IMR-90 (cell line): ENCODE measurements around the gene PRKAG2. TPM values are rescaled to one million over a fixed set of nuclear protein-coding genes. Genes with fewer than 3 reads are reported as not detected.

ENCODE experiments used
- ATAC-seq: fragments of 200-7000 bp; cut with Tn5 transposase; 2 replicates; pipeline ENCODE4 v1.9.1; 2020; ENCODE audit warnings: low read depth, mild to moderate bottlenecking, moderate library complexity
- BruUV-seq: library from RNA; stranded (reverse); fragments of 400-500 nt; replicated peaks from 2 replicates; lab custom pipeline; 2021; lab: Mats Ljungman, UMichigan
- CTCF ChIA-PET: fragments of 300-600 bp; formaldehyde crosslinking; extraction: SDS; loops from one replicate; lab custom pipeline; 2021; ENCODE audit warnings: antibody characterized with exemption; lab: Yijun Ruan, JAX
- POLR2A ChIA-PET: fragments of 300-600 bp; sonication (Branson Sonifier 250); formaldehyde crosslinking; loops from one replicate; lab custom pipeline; 2022; ENCODE audit warnings: antibody characterized with exemption; ENCODE audit not compliant: unreplicated experiment; lab: Charles Lee
- DNase-seq: peaks from one replicate; pipeline ENCODE4 v3.0.0; 2013
- H2AFZ ChIP-seq: replicated peaks from 2 replicates; pipeline ENCODE3; 2013; ENCODE audit warnings: low read length, mild to moderate bottlenecking; ENCODE audit not compliant: poor library complexity
- H2AK5ac ChIP-seq: 2 replicates; pipeline ENCODE4 v1.6.1; 2013; ENCODE audit warnings: low read depth, low read length, inconsistent platforms
- H2AK9ac ChIP-seq: replicated peaks from 2 replicates; pipeline ENCODE3; 2013; ENCODE audit warnings: mild to moderate bottlenecking, low read depth, low read length, moderate library complexity; ENCODE audit not compliant: poor library complexity
- H2BK120ac ChIP-seq: 2 replicates; pipeline ENCODE4 v1.6.1; 2013; ENCODE audit warnings: low read depth, low read length, inconsistent platforms
- H2BK15ac ChIP-seq: 3 replicates; pipeline ENCODE4 v1.6.1; 2013; ENCODE audit warnings: low read depth, low read length, inconsistent platforms
- H2BK20ac ChIP-seq: 2 replicates; pipeline ENCODE4 v1.6.1; 2013; ENCODE audit warnings: low read depth, mild to moderate bottlenecking, inconsistent platforms, low read length, moderate library complexity
- H2BK5ac ChIP-seq: 2 replicates; pipeline ENCODE4 v1.6.1; 2013; ENCODE audit warnings: mild to moderate bottlenecking, low read depth, low read length, inconsistent platforms; ENCODE audit not compliant: poor library complexity, severe bottlenecking
- H3K14ac ChIP-seq: replicated peaks from 2 replicates; pipeline ENCODE4 v1.6.1; 2013; ENCODE audit warnings: low read depth, low read length, inconsistent platforms
- H3K18ac ChIP-seq: 2 replicates; pipeline ENCODE4 v1.6.1; 2013; ENCODE audit warnings: low read depth, low read length, control low read depth
- H3K23ac ChIP-seq: 2 replicates; pipeline ENCODE4 v1.6.1; 2013; ENCODE audit warnings: low read depth, low read length, inconsistent platforms
- H3K27ac ChIP-seq: 2 replicates; pipeline ENCODE4 v1.5.1; 2013; ENCODE audit warnings: mild to moderate bottlenecking, control low read depth, low read length; ENCODE audit not compliant: insufficient read depth
- H3K27me3 ChIP-seq: 2 replicates; pipeline ENCODE4 v1.6.1; 2013; ENCODE audit warnings: low read length; ENCODE audit not compliant: control insufficient read depth, insufficient read depth
- H3K36me3 ChIP-seq: 2 replicates; pipeline ENCODE4 v1.6.1; 2013; ENCODE audit warnings: low read length, mixed read lengths; ENCODE audit not compliant: control insufficient read depth, insufficient read depth
- H3K4ac ChIP-seq: 2 replicates; pipeline ENCODE4 v1.6.1; 2013; ENCODE audit warnings: low read depth, low read length, inconsistent platforms
- H3K4me1 ChIP-seq: 2 replicates; pipeline ENCODE4 v1.6.1; 2013; ENCODE audit warnings: low read length, mixed read lengths; ENCODE audit not compliant: control insufficient read depth, insufficient read depth
- H3K4me2 ChIP-seq: 2 replicates; pipeline ENCODE4 v1.6.1; 2013; ENCODE audit warnings: low read depth, mild to moderate bottlenecking, control low read depth, low read length, moderate library complexity
- H3K4me3 ChIP-seq: 2 replicates; pipeline ENCODE4 v1.5.1; 2013; ENCODE audit warnings: low read depth, mild to moderate bottlenecking, control low read depth, low read length, moderate library complexity; ENCODE audit not compliant: insufficient read depth
- H3K56ac ChIP-seq: 2 replicates; pipeline ENCODE4 v1.6.1; 2013; ENCODE audit warnings: low read length, inconsistent platforms; ENCODE audit not compliant: insufficient read depth; ENCODE audit errors: extremely low read depth
- H3K79me1 ChIP-seq, 2 experiments: 2 replicates each; pipeline ENCODE4 v1.6.1; 2013; ENCODE audit warnings: low read length in 2 of 2, inconsistent platforms in 1 of 2, low read depth in 1 of 2
- H3K9ac ChIP-seq: 2 replicates; pipeline ENCODE4 v1.6.1; 2013; ENCODE audit warnings: low read depth, low read length, control low read depth
- H3K9me1 ChIP-seq: 2 replicates; pipeline ENCODE4 v1.6.1; 2013; ENCODE audit warnings: low read length, inconsistent platforms; ENCODE audit not compliant: insufficient read depth
- H3K9me3 ChIP-seq: 2 replicates; pipeline ENCODE4 v1.6.1; 2013; ENCODE audit warnings: low read length; ENCODE audit not compliant: control insufficient read depth, insufficient read depth
- H4K20me1 ChIP-seq: 2 replicates; pipeline ENCODE4 v1.6.1; 2013; ENCODE audit warnings: low read length, inconsistent platforms; ENCODE audit not compliant: insufficient read depth
- H4K5ac ChIP-seq: 2 replicates; pipeline ENCODE4 v1.6.1; 2013; ENCODE audit warnings: mild to moderate bottlenecking, low read depth, low read length, control low read depth
- H4K8ac ChIP-seq, 2 experiments: 2 replicates each; pipeline ENCODE4 v1.6.1; 2013; ENCODE audit warnings: low read depth in 2 of 2, low read length in 2 of 2, control low read depth in 1 of 2, inconsistent platforms in 1 of 2
- H4K91ac ChIP-seq: 2 replicates; pipeline ENCODE4 v1.6.1; 2013; ENCODE audit warnings: low read depth, low read length, inconsistent platforms; ENCODE audit not compliant: insufficient read depth
- BHLHE40 ChIP-seq: fragments of 150-350 bp; IDR thresholded peaks from 2 replicates; pipeline ENCODE4 v1.6.1; 2016; ENCODE audit warnings: mild to moderate bottlenecking, low read depth, low read length
- ELK1 ChIP-seq: fragments of 150-350 bp; IDR thresholded peaks from 2 replicates; pipeline ENCODE4 v1.6.1; 2016; ENCODE audit warnings: low read depth, mild to moderate bottlenecking, low read length, moderate library complexity, borderline replicate concordance
- FOS ChIP-seq: fragments of 150-350 bp; IDR thresholded peaks from 2 replicates; pipeline ENCODE4 v1.6.1; 2016; ENCODE audit warnings: low read depth, low read length
- MXI1 ChIP-seq: IDR thresholded peaks from 2 replicates; pipeline ENCODE4 v1.6.1; 2012; ENCODE audit warnings: low read depth, mild to moderate bottlenecking, low read length, moderate library complexity, borderline replicate concordance
- NFE2L2 ChIP-seq: fragments of 150-350 bp; IDR thresholded peaks from 2 replicates; pipeline ENCODE4 v1.6.1; 2016; ENCODE audit warnings: low read depth, mild to moderate bottlenecking, low read length
- POLR2A ChIP-seq: IDR thresholded peaks from 2 replicates; pipeline ENCODE4 v1.6.1; 2012; ENCODE audit warnings: mild to moderate bottlenecking, low read depth, low read length
- RAD21 ChIP-seq: IDR thresholded peaks from 2 replicates; pipeline ENCODE4 v1.6.1; 2012; ENCODE audit warnings: low read length, improper control_type of control experiment
- RFX5 ChIP-seq: IDR thresholded peaks from 2 replicates; pipeline ENCODE4 v1.8.0; 2012; ENCODE audit warnings: low read depth, mild to moderate bottlenecking, low read length, moderate library complexity
- WGBS, 2 experiments: methylation state at CpG; one replicate each; pipeline versions ENCODE4 v1.1.5 to v1.1.7; 2013; ENCODE audit warnings: missing lambda C conversion rate in 2 of 2; ENCODE audit not compliant: insufficient read length in 1 of 2; ENCODE audit errors: extremely low coverage in 2 of 2; 5-methylcytosine and 5-hydroxymethylcytosine counted together
- dilution Hi-C: fragments of 300-500 bp; cut with HindIII; formaldehyde crosslinking; loops from one replicate; pipeline ENCODE4 v1.14.3; 2018; ENCODE audit warnings: low sequenced_read_pairs; ENCODE audit not compliant: unreplicated experiment
- in situ Hi-C: fragments of 300-500 bp; cut with MboI; formaldehyde crosslinking; loops from 3 replicates; pipeline ENCODE4 v1.14.3; 2019; ENCODE audit warnings: low sequenced_read_pairs, inconsistent platforms, mixed read lengths
- intact Hi-C: fragments of 100-400 bp; cut with micrococcal nuclease; formaldehyde crosslinking; loops from 2 replicates; pipeline ENCODE4 v1.10.0; 2022
- polyA plus RNA-seq, 3 experiments: library from polyadenylated mRNA; depleted of rRNA; stranded (reverse); fragments of >200 nt; gene quantifications; 2 replicates each; pipeline ENCODE4 v1.2.3, GENCODE V29; 2012; ENCODE audit warnings: low replicate concordance in 1 of 3
- total RNA-seq: library from RNA; depleted of rRNA; stranded (reverse); fragments of >200 nt; gene quantifications from 2 replicates; pipeline ENCODE4 v1.2.3, GENCODE V29; 2012
- TF ChIP-seq, protein P1 (sequence below): conservative IDR thresholded peaks from 2 replicates; pipeline ENCODE4 v1.5.1; 2012; ENCODE audit warnings: mild to moderate bottlenecking, low read depth, low read length, improper control_type of control experiment

The PRKAG2 gene
- total and polyA plus RNA-seq, 2 of the 4 experiments (the other 2 are of a cell fraction), result 15.4 to 21.6 TPM

GRCh38 chr7:151556592-151556991 is 320.3 kb downstream of the PRKAG2 start:
- Histone ChIP-seq H2AK9ac (no peak overlapping the region), H4K20me1 (no peaks in the 10 kb centered on the region), H3K4me1 (peaks cover 11% of the 10 kb centered on the region), H4K8ac (no peak overlapping the region), H3K14ac (no peak overlapping the region), H2AK5ac (no peak overlapping the region), H3K4me3 (no peak overlapping the region), H3K9me3 (no peaks in the 10 kb centered on the region), H2BK5ac (no peak overlapping the region), H2BK15ac (no peak overlapping the region), H4K91ac (no peak overlapping the region), H3K4ac (no peak overlapping the region), H2BK120ac (no peak overlapping the region), H3K9ac (no peak overlapping the region), H3K36me3 (peaks cover 15% of the 10 kb centered on the region), H3K79me1 (0 out of 4 replicates have a peak, but pooled peaks cover 0 to 5% of the 10 kb centered on the region in 2 experiments), H4K5ac (no peak overlapping the region), H3K18ac (no peak overlapping the region), H3K9me1 (peaks cover 5% of the 10 kb centered on the region), H3K4me2 (no peak overlapping the region), H2AFZ (no peak overlapping the region), H3K27me3 (no peaks in the 10 kb centered on the region), H3K56ac (no peak overlapping the region), H3K23ac (no peak overlapping the region), H2BK20ac (no peak overlapping the region), H3K27ac (no peak overlapping the region)
- DNase-seq (no peak), ATAC-seq (no peak)
- BruUV-seq, result TSS peak; percentile 65
- POLR2A ChIA-PET, result no interaction called here
- intact Hi-C loops, result loop anchor here (5.0 to 10.0 kb wide), 2 partner anchors 34 to 72 kb away; no protein-coding TSS in a partner anchor
- in situ Hi-C loops, result no loop called here
- 100% methylated on average over 1 of the region's 12 CpGs; no CpG with 5 or more reads in 1 of the 2 experiments for WGBS, 2 experiments
- CTCF ChIA-PET, result no interaction called here
- TF ChIP-seq FOS, result no peak
- TF ChIP-seq ELK1, result no peak
- TF ChIP-seq RAD21, result no peak
- TF ChIP-seq BHLHE40, result no peak
- TF ChIP-seq POLR2A, result no peak
- TF ChIP-seq NFE2L2, result no peak
- TF ChIP-seq RFX5, result no peak
- TF ChIP-seq, protein P1, sequence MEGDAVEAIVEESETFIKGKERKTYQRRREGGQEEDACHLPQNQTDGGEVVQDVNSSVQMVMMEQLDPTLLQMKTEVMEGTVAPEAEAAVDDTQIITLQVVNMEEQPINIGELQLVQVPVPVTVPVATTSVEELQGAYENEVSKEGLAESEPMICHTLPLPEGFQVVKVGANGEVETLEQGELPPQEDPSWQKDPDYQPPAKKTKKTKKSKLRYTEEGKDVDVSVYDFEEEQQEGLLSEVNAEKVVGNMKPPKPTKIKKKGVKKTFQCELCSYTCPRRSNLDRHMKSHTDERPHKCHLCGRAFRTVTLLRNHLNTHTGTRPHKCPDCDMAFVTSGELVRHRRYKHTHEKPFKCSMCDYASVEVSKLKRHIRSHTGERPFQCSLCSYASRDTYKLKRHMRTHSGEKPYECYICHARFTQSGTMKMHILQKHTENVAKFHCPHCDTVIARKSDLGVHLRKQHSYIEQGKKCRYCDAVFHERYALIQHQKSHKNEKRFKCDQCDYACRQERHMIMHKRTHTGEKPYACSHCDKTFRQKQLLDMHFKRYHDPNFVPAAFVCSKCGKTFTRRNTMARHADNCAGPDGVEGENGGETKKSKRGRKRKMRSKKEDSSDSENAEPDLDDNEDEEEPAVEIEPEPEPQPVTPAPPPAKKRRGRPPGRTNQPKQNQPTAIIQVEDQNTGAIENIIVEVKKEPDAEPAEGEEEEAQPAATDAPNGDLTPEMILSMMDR, result no peak
- TF ChIP-seq MXI1, result no peak
- dilution Hi-C loops, result no loop called here
